ENCODE results near the gene TNFRSF19.
"Not testable (repeated sequence)": the region's sequence is repeated elsewhere in the genome, so short reads cannot be mapped to it uniquely, and the experiment has no call there.

TNFRSF19 gene

GRCh38 chr13:23570921-23571315, 706 bp downstream of the TNFRSF19 start:
- peak; percentile 51 for DNase-seq (ENCODE audit: low read depth)

GRCh38 chr13:23571431-23571830, 1.2 kb downstream of the TNFRSF19 start:
- DNase-seq (ENCODE audit: low read depth) = no peak

- no peak for DNase-seq (ENCODE audit: low read depth)
Observed at GRCh38 chr13:23572836-23573235, 2.6 kb downstream of the TNFRSF19 start.

GRCh38 chr13:23574421-23575145, 4.4 kb downstream of the TNFRSF19 start:
- DNase-seq (ENCODE audit: low read depth) = no peak

- DNase-seq (ENCODE audit: low read depth) = no peak
Observed at GRCh38 chr13:23575632-23576031, 5.4 kb downstream of the TNFRSF19 start.

GRCh38 chr13:23578411-23579071, 8.3 kb downstream of the TNFRSF19 start:
- DNase-seq (ENCODE audit: low read depth) = peak; percentile 71

- DNase-seq (ENCODE audit: low read depth) = peak; percentile 87
Observed at GRCh38 chr13:23579072-23579895, 9.1 kb downstream of the TNFRSF19 start.

GRCh38 chr13:23579896-23580683, 9.9 kb downstream of the TNFRSF19 start:
- peak; percentile 32 for DNase-seq (ENCODE audit: low read depth)

GRCh38 chr13:23580684-23581060, 10.5 kb downstream of the TNFRSF19 start:
- no peak for DNase-seq (ENCODE audit: low read depth)

- no peak for DNase-seq (ENCODE audit: low read depth)
Observed at GRCh38 chr13:23583491-23583890, 13.3 kb downstream of the TNFRSF19 start.

- no peak for DNase-seq (ENCODE audit: low read depth)
Observed at GRCh38 chr13:23584275-23584674, 14.1 kb downstream of the TNFRSF19 start.

GRCh38 chr13:23586336-23586735, 16.1 kb downstream of the TNFRSF19 start:
- DNase-seq (ENCODE audit: low read depth) = no peak

- DNase-seq (ENCODE audit: low read depth) = no peak
Observed at GRCh38 chr13:23588666-23589065, 18.5 kb downstream of the TNFRSF19 start.

GRCh38 chr13:23592596-23592995, 22.4 kb downstream of the TNFRSF19 start:
- no peak for DNase-seq (ENCODE audit: low read depth)

GRCh38 chr13:23593148-23593547, 22.9 kb downstream of the TNFRSF19 start:
- no peak for DNase-seq (ENCODE audit: low read depth)

GRCh38 chr13:23594290-23594689, 24.1 kb downstream of the TNFRSF19 start:
- DNase-seq (ENCODE audit: low read depth) = not testable (repeated sequence)

GRCh38 chr13:23598369-23598768, 28.2 kb downstream of the TNFRSF19 start:
- peak; percentile 57 for DNase-seq (ENCODE audit: low read depth)

GRCh38 chr13:23599083-23599925, 29.1 kb downstream of the TNFRSF19 start:
- peak; percentile 9 for DNase-seq (ENCODE audit: low read depth)

GRCh38 chr13:23600100-23600499, 29.9 kb downstream of the TNFRSF19 start:
- no peak for DNase-seq (ENCODE audit: low read depth)

- no peak for DNase-seq (ENCODE audit: low read depth)
Observed at GRCh38 chr13:23600534-23600933, 30.3 kb downstream of the TNFRSF19 start.

- no peak for DNase-seq (ENCODE audit: low read depth)
Observed at GRCh38 chr13:23605831-23606230, 35.6 kb downstream of the TNFRSF19 start.
